Measurements from ENCODE around the gene AFDN.

AFDN gene

GRCh38 chr6:168007592-168008338 is 181.1 kb downstream of the AFDN start:
- DNase-seq: no peak

GRCh38 chr6:168009331-168009730 is 182.6 kb downstream of the AFDN start:
- DNase-seq: no peak

GRCh38 chr6:168011291-168011690 is 184.6 kb downstream of the AFDN start:
- no peak for DNase-seq

- no peak for DNase-seq
Measured at GRCh38 chr6:168012431-168013249, 185.9 kb downstream of the AFDN start.

- no peak for DNase-seq
Measured at GRCh38 chr6:168013250-168013915, 186.7 kb downstream of the AFDN start.

- DNase-seq: no peak
Measured at GRCh38 chr6:168014428-168014827, 187.7 kb downstream of the AFDN start.

- DNase-seq: no peak
Measured at GRCh38 chr6:168015009-168015408, 188.3 kb downstream of the AFDN start.

GRCh38 chr6:168015482-168016175 is 188.9 kb downstream of the AFDN start:
- DNase-seq: no peak

GRCh38 chr6:168016176-168016620 is 189.5 kb downstream of the AFDN start:
- no peak for DNase-seq

GRCh38 chr6:168016721-168017525 is 190.2 kb downstream of the AFDN start:
- no peak for DNase-seq

GRCh38 chr6:168017629-168018028 is 190.9 kb downstream of the AFDN start:
- DNase-seq: no peak

GRCh38 chr6:168018664-168019063 is 192.0 kb downstream of the AFDN start:
- no peak for DNase-seq

GRCh38 chr6:168020242-168020641 is 193.5 kb downstream of the AFDN start:
- DNase-seq: no peak

GRCh38 chr6:168021581-168021980 is 194.9 kb downstream of the AFDN start:
- no peak for DNase-seq
